SU-DHL-6 (cell line): ENCODE measurements around the gene URI1.

Experiments used
- H2AFZ ChIP-seq: fragments of 200-600 bp; sonication (generic); 2 replicates; pipeline ENCODE4 v1.6.1; 2014; ENCODE audit warnings: low read depth, mild to moderate bottlenecking, moderate library complexity, mixed read lengths, antibody characterized with exemption, low read length; ENCODE audit not compliant: severe bottlenecking
- H3F3A ChIP-seq: fragments of 200-600 bp; shearing (Covaris generic); 2 replicates; pipeline ENCODE4 v1.6.0; 2016; ENCODE audit warnings: antibody characterized with exemption, mild to moderate bottlenecking; ENCODE audit not compliant: insufficient read depth
- H3K27ac ChIP-seq: fragments of 200-600 bp; sonication (generic); 2 replicates; pipeline ENCODE4 v1.5.1; 2016; ENCODE audit warnings: low read depth, mild to moderate bottlenecking, low read length, moderate library complexity, mixed read lengths
- H3K27me3 ChIP-seq: fragments of 200-600 bp; sonication (generic), shearing (Covaris generic); 2 replicates; pipeline ENCODE4 v1.6.0; 2014; ENCODE audit warnings: mild to moderate bottlenecking, low read length
- H3K36me3 ChIP-seq: fragments of 200-600 bp; sonication (generic); 2 replicates; pipeline ENCODE4 v1.6.1; 2014; ENCODE audit warnings: mild to moderate bottlenecking, low read length, mixed read lengths
- H3K4me2 ChIP-seq: fragments of 300-600, 200-600 bp; shearing (Covaris generic), sonication (generic); 2 replicates; pipeline ENCODE4 v1.6.0; 2014; ENCODE audit warnings: low read length, low read depth, mild to moderate bottlenecking; ENCODE audit not compliant: poor library complexity, severe bottlenecking
- H3K4me3 ChIP-seq: fragments of 200-600 bp; sonication (generic); 2 replicates; pipeline ENCODE4 v1.5.1; 2014; ENCODE audit warnings: antibody characterized with exemption, low read length, mild to moderate bottlenecking, mixed read lengths; ENCODE audit not compliant: insufficient read depth, poor library complexity, severe bottlenecking
- H3K79me2 ChIP-seq: fragments of 200-600 bp; sonication (generic); 2 replicates; pipeline ENCODE4 v1.6.1; 2014; ENCODE audit warnings: mild to moderate bottlenecking, low read length, moderate library complexity; ENCODE audit not compliant: insufficient read depth
- H3K9ac ChIP-seq: fragments of 200-600 bp; sonication (generic); 2 replicates; pipeline ENCODE4 v1.7.0; 2014; ENCODE audit warnings: mild to moderate bottlenecking, low read length
- H3K9me2 ChIP-seq: fragments of 200-600 bp; sonication (generic); replicated peaks from 2 replicates; pipeline ENCODE4 v1.6.1; 2014; ENCODE audit warnings: low read length; ENCODE audit not compliant: insufficient read depth
- H3K9me3 ChIP-seq: fragments of 200-600 bp; sonication (generic); 2 replicates; pipeline ENCODE4 v1.6.1; 2014; ENCODE audit warnings: low read length, mixed read lengths; ENCODE audit not compliant: insufficient read depth
- H4K20me1 ChIP-seq: fragments of 200-600 bp; sonication (generic); 2 replicates; pipeline ENCODE4 v1.6.1; 2014; ENCODE audit warnings: low read depth, mild to moderate bottlenecking, antibody characterized with exemption, low read length, moderate library complexity, mixed read lengths
- CTCF ChIP-seq: fragments of 200-600 bp; sonication (generic); IDR thresholded peaks from one replicate; pipeline ENCODE4 v1.5.1; 2017; ENCODE audit warnings: antibody characterized with exemption, mild to moderate bottlenecking, low read length, moderate library complexity; ENCODE audit not compliant: insufficient read depth, poor library complexity, severe bottlenecking
- EZH2phosphoT487 ChIP-seq: fragments of 200-600 bp; sonication (generic), shearing (Covaris generic); conservative IDR thresholded peaks from 2 replicates; pipeline ENCODE4 v1.6.1; 2018; ENCODE audit warnings: mild to moderate bottlenecking, antibody characterized with exemption, low read length, moderate library complexity, mixed read lengths

Gene URI1

DNA sequence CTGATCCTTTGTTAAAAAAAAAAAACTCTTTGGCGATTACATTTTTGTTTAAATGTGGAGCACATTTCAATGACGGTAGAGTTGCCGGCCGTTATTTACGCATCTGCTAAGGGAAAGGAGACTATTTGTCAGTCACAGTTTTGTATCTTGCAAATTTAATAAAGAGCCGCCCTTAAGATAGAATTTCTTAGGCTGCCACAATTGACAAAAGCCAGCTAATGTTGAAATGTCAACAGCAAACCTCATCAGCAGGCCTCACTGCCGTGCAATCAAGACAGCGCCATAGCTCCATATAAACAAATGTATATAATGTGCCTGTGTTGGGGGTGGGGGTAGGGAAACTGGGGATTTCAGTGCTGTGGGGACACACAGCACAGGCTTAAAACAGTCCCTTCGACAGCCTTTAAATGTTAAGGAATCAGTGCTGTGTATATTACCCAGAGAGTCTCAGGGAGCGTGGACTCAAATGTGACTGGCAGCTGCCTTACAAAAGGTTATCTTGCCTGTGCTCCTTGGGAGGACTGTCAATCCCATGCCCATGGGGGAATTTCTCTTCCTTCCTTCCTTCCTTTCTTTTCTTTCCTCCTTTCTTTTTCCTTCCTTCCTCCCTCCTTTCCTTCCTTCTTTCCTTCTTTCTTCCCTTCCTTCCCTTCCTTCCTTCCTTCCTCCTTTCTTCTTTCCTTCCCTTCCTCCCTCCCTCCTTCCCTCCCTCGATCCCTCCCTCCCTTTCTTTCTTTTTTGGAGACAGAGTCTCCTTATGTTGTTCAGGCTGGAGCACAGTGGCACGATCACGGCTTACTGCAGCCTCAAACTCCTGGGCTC is 108.0 kb downstream of the URI1 start:
- H3K9me3 ChIP-seq, result no peaks in the 10 kb centered on the region
- H3K4me3 ChIP-seq, result no peak overlapping the region
- H4K20me1 ChIP-seq, result no peaks in the 10 kb centered on the region
- H3K9ac ChIP-seq, result no peak overlapping the region
- no peaks in the 10 kb centered on the region for H3K79me2 ChIP-seq
- H3K9me2 ChIP-seq, result no peaks in the 10 kb centered on the region
- H3K4me2 ChIP-seq, result no peak overlapping the region
- no peaks in the 10 kb centered on the region for H3K36me3 ChIP-seq
- no peak for TF ChIP-seq CTCF
- TF ChIP-seq EZH2phosphoT487, result no peak
- no peak overlapping the region for H2AFZ ChIP-seq
- no peaks in the 10 kb centered on the region for H3K27me3 ChIP-seq
- no peaks in the 10 kb centered on the region for H3F3A ChIP-seq
- H3K27ac ChIP-seq, result no peak overlapping the region

- TF ChIP-seq EZH2phosphoT487, result no peak
- no peak for TF ChIP-seq CTCF
- Histone ChIP-seq H3K27ac (no peak overlapping the region), H3K27me3 (no peaks in the 10 kb centered on the region), H3F3A (no peaks in the 10 kb centered on the region), H3K36me3 (no peaks in the 10 kb centered on the region), H3K9me2 (no peaks in the 10 kb centered on the region), H4K20me1 (no peaks in the 10 kb centered on the region), H3K79me2 (no peaks in the 10 kb centered on the region), H2AFZ (no peak overlapping the region), H3K9ac (no peak overlapping the region), H3K9me3 (no peaks in the 10 kb centered on the region), H3K4me3 (no peak overlapping the region), H3K4me2 (no peak overlapping the region)
Observed at GRCh38 chr19:30052122-30053075, 110.4 kb downstream of the URI1 start.

DNA sequence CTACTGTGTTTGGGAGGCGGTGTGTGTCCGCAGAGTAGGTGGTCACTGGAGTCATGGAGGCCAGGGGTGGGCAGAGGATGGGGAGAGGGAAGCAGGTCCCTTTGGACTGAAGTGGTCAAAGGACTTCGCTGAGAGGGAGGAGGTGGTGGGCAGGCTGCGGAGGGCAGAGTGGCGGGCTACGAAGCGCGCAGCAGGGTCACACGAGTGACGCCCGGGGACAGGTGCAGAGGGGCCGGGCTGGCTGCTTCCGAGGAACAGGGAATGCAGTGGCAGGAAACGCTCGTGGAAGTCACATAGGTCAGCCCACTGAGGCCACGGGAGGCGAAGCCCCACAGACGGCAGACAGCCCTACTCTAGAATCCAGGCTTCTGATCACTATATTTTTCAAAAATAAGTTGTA is 111.5 kb downstream of the URI1 start:
- no peaks in the 10 kb centered on the region for H3K79me2 ChIP-seq
- H3K9me2 ChIP-seq, result no peaks in the 10 kb centered on the region
- no peak for TF ChIP-seq EZH2phosphoT487
- TF ChIP-seq CTCF, result no peak
- no peak overlapping the region for H2AFZ ChIP-seq
- no peaks in the 10 kb centered on the region for H3K36me3 ChIP-seq
- H3K9me3 ChIP-seq, result no peaks in the 10 kb centered on the region
- no peaks in the 10 kb centered on the region for H3F3A ChIP-seq
- no peak overlapping the region for H3K27ac ChIP-seq
- H3K9ac ChIP-seq, result no peak overlapping the region
- H3K27me3 ChIP-seq, result no peaks in the 10 kb centered on the region
- no peaks in the 10 kb centered on the region for H4K20me1 ChIP-seq
- no peak overlapping the region for H3K4me2 ChIP-seq
- no peak overlapping the region for H3K4me3 ChIP-seq
